ENCODE data around the gene KCNJ12.
"Not testable (repeated sequence)": the region's sequence is repeated elsewhere in the genome, so short reads cannot be mapped to it uniquely, and the experiment has no call there.

The KCNJ12 gene

GRCh38 chr17:21376081-21376758, at the start of gene KCNJ12:
TSS of gene KCNJ12 (plus strand) at chr17:21376357. CDS start at chr17:21415343, 38,986 bp downstream.
- DNase-seq: no peak

- not testable (repeated sequence) for DNase-seq
These were observed 48.2 kb upstream of the KCNJ12 start for GRCh38 chr17:21327921-21328320.

- not testable (repeated sequence) for DNase-seq
These were observed 47.4 kb upstream of the KCNJ12 start for GRCh38 chr17:21328778-21329177.

GRCh38 chr17:21330436-21331160, 45.6 kb upstream of the KCNJ12 start:
- no peak for DNase-seq

- DNase-seq: not testable (repeated sequence)
These were observed 39.4 kb upstream of the KCNJ12 start for GRCh38 chr17:21336541-21337294.

- not testable (repeated sequence) for DNase-seq
These were observed 38.1 kb upstream of the KCNJ12 start for GRCh38 chr17:21337981-21338625.

- DNase-seq: no peak
These were observed 37.1 kb upstream of the KCNJ12 start for GRCh38 chr17:21339011-21339410.

GRCh38 chr17:21339571-21339970, 36.6 kb upstream of the KCNJ12 start:
- not testable (repeated sequence) for DNase-seq

GRCh38 chr17:21340407-21340806, 35.8 kb upstream of the KCNJ12 start:
- not testable (repeated sequence) for DNase-seq

- not testable (repeated sequence) for DNase-seq
These were observed 34.9 kb upstream of the KCNJ12 start for GRCh38 chr17:21341279-21341678.

- not testable (repeated sequence) for DNase-seq
These were observed 34.1 kb upstream of the KCNJ12 start for GRCh38 chr17:21341925-21342540.

- DNase-seq: not testable (repeated sequence)
These were observed 32.9 kb upstream of the KCNJ12 start for GRCh38 chr17:21343061-21343949.

GRCh38 chr17:21344801-21345200, 31.4 kb upstream of the KCNJ12 start:
- DNase-seq: not testable (repeated sequence)

- no peak for DNase-seq
These were observed 30.9 kb upstream of the KCNJ12 start for GRCh38 chr17:21345236-21345635.

GRCh38 chr17:21346107-21346506, 30.1 kb upstream of the KCNJ12 start:
- DNase-seq: not testable (repeated sequence)

GRCh38 chr17:21346651-21347250, 29.4 kb upstream of the KCNJ12 start:
- DNase-seq: not testable (repeated sequence)

- DNase-seq: not testable (repeated sequence)
These were observed 28.5 kb upstream of the KCNJ12 start for GRCh38 chr17:21347660-21348059.

- not testable (repeated sequence) for DNase-seq
These were observed 27.9 kb upstream of the KCNJ12 start for GRCh38 chr17:21348081-21348925.

- DNase-seq: not testable (repeated sequence)
These were observed 27.3 kb upstream of the KCNJ12 start for GRCh38 chr17:21348926-21349261.

Data from CD4-positive, alpha-beta T cell treated with Interleukin-15 for 1 hour (primary cell).